HG03135 (cell line): Measurements from ENCODE around the gene LAMA3.
A peak's percentile ranks its signal among the peaks of the same experiment; 100 is the strongest.

ENCODE experiments used
- ATAC-seq: cut with Tn5 transposase; IDR thresholded peaks from one replicate; pipeline ENCODE4 v1.9.1; 2021; ENCODE audit warnings: mild to moderate bottlenecking, moderate library complexity; ENCODE audit not compliant: unreplicated experiment

The LAMA3 gene

DNA sequence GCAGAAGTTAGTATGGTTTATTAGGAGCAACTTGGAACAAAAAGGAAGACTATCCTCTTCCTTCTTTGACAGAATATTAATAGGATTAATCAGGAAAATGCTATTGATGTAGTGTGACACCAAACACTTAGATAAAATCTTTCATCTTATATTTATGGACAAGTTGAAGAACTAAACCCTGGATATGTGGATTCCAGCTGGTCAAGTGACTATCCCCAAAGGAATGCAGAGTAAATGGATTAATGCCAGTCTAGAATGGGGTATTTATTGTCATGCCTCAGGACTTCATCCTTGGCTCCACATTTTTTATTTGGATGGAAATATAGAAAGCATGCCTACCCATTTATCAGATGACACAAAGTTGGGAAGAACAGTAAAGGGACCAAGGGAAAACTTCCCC, 201.3 kb downstream of the LAMA3 start:
- no peak for ATAC-seq

DNA sequence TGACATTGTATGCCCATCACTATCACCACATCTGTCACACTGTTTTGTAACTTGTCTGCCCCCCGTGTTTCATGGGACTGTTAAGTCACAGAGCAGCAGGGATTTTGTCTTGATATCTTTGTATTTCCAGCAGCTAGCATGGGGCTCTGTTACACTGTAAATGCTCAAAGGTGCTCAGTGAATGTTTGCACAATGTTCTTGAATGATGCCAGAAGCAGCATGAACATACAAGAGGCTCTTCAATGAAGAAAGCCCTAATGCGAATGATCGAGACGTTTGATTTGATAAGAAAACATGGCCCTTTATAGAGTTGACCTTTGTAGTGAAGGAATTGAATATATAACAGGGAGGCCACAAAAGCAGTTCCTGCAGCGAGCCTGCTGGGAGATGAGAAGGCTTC, 204.4 kb downstream of the LAMA3 start:
- no peak for ATAC-seq

DNA sequence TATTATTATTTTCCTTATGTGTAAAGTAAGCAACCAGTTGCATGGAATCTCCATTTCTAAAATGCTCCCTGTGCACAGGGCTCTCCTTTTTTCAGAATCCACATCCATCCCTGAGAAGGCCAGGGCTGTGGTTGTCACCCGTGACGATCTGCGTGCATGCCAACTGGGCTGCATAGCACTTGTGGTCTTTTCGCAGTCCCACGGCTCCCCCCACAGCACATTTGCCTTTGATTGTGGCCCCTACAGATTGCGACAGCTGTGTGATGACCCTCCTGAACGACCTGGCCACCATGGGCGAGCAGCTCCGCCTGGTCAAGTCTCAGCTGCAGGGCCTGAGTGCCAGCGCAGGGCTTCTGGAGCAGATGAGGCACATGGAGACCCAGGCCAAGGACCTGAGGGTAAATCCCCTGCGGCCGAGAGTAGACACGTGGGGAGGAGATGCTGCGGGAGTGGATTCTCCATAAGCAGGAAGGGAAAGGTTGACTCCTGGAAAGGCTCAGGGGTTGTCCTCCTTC, 205.5 kb downstream of the LAMA3 start:
- ATAC-seq: no peak

DNA sequence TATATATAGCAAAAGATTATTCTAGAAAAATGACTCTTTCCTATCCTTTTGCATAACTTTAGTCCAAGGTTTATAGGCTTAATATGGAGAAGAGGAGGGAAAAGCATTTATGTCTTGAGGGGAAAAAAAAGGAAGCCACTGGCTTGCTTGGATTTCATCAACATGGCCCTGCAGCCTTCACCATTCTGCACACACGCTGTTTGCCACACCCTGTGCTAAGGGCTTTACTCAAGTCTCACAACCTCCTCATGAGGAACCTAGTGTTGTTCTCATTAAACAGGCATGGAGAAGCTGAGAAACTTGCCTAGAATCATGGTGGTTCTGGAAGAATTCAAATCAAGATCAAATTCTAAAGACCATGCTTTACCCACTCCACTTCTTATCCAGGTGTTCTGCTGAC, 208.0 kb downstream of the LAMA3 start:
- no peak for ATAC-seq

DNA sequence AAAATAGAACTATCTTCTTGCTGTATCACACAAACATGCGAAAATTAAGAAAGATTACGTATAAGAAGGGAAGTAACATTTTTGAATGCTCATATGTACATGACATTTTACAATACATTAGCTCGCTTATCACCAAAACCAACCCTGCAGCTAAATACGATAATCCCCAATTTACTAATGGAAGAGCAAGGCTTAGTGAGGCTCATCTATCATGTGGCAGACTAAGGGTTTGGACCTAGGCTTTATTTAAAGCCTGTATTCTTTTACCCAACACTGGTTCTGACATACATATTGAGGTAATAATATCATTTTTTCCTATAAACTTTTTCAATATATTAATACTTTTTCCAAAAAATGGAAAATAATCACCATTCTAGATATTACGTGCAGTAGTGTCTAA, 208.5 kb downstream of the LAMA3 start:
- ATAC-seq: no peak

DNA sequence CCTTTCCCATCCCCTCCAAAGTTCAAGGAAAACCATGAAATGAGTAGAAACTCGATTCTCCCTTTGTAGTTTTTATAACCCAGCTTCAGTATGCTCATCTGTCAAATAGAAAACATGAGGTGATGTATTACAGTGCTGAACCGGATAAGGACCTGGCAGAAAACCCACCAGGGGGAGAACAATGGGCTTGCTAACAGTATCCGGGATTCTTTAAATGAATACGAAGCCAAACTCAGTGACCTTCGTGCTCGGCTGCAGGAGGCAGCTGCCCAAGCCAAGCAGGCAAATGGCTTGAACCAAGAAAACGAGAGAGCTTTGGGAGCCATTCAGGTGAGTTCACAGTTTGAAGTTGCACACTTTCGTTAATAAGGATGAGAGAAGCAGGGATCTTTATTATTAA, 211.7 kb downstream of the LAMA3 start:
- no peak for ATAC-seq

DNA sequence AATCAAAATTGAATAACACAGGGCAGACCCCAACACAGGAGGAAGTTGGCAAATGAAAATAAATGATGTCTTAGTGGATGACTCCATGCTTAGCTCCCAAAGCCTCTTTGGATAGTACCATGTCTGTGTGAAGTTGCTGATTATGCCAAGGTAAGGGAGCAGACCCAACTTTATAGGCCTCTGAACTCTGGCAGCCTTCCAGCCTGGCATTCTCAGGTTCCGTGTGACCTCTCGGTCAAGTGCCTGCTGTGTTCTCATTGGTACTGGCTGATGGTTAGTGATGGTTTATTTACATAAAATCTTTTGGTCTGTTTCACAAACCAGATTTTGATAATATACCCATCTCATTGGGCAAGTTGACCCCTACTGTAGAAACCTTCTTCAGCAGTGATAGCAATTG, 213.1 kb downstream of the LAMA3 start:
- ATAC-seq: no peak

DNA sequence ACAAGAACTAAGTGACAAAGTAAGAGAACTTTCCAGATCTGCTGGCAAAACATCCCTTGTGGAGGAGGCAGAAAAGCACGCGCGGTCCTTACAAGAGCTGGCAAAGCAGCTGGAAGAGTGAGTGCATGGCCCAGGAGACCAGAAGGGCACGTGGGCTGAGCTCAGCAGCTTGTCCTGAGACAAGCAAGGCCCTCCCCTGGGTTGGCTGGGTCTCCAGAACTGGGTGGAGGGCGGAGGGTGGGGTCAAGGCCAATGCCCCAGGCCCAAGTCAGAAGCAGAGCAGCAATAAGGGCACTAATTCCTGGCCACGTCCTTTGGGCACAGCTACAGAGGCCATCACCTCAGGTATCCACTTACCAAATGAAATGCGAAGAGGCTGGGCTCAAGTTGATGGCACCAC, 214.7 kb downstream of the LAMA3 start:
- no peak for ATAC-seq

DNA sequence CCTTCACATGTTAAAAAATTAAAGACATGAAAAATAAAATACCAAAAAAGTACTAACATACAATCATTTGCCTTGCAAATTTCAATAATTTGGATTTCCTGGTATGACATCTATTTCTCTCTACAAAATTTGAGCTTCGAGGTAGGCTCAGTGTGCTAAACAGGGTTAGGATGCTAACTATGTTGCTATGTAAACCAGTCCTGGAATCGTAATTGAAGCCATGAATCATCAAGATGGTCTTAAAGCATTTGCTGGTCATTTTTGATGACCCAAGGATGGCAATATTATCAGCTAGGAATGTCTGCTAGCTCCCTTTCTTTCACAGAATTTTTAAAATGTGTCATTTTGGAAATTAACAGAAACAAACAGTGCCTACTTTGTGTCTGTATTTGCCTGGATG, 217.4 kb downstream of the LAMA3 start:
- ATAC-seq: no peak

DNA sequence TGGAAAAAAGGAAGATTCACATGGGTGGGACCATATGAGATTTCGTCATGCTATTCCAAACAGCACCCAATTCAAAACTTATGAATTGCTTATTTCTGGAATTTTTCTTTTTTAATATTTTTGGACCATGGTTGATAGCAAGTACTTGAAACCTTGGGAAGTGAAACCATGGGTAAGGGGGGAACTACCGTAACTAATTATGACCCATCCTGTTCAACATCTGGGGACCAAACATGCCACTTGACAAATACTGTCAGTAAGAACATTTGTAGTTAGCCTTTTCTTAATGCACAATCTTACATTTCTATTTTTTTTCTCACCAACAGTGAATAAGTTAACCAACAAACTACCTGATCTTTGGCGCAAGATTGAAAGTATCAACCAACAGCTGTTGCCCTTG, 219.6 kb downstream of the LAMA3 start:
- no peak for ATAC-seq

DNA sequence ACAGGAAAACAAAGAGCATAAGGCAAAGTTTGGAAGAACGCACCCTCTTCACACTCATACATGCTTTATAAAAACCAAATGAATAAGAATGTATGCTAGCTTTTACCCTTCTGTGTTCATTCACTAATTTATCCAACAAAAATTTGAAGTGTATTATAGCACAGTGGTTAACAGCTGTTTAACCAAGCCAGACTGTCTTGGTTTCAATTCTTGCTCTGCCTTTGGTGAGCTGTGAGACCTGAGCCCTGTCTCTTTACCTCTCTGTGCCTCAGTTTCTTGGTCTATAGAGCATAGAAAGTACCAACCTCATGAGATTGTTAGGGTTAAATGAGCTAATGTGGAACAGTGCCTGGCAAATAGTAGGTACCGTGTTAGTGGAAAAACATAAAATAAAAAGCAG, 220.8 kb downstream of the LAMA3 start:
- no peak for ATAC-seq

DNA sequence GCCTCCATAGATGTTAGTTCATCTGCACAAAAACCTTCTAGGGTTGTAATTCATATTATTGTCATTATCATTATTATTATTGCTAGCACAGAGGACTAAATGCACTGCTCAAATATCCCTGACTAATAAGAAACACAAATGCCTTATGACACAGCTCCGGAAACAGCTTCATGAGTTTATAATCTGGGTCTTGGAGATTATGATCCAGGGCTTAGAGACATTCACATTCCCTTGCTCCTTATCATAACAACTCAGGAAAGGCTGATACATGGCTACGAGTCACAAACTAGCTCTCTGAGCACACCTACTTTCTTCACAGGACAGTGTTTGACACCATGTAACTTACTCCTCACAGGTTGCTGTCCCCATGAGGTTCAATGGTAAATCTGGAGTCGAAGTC, 223.1 kb downstream of the LAMA3 start:
- ATAC-seq: no peak

DNA sequence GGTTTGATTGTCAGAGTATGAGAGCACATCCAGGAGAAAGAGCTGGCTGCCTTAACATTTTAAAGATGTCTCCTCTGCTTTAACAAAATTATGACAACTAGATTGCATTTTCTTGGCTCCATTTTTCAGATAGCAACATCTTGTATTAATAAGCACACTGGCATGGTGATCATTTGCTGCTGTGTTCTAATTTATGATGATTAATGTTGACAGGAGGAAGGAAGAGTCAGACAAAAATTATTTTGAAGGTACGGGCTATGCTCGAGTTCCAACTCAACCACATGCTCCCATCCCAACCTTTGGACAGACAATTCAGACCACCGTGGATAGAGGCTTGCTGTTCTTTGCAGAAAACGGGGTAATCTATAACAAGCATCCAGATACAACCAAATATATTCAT, 227.1 kb downstream of the LAMA3 start:
- no peak for ATAC-seq

DNA sequence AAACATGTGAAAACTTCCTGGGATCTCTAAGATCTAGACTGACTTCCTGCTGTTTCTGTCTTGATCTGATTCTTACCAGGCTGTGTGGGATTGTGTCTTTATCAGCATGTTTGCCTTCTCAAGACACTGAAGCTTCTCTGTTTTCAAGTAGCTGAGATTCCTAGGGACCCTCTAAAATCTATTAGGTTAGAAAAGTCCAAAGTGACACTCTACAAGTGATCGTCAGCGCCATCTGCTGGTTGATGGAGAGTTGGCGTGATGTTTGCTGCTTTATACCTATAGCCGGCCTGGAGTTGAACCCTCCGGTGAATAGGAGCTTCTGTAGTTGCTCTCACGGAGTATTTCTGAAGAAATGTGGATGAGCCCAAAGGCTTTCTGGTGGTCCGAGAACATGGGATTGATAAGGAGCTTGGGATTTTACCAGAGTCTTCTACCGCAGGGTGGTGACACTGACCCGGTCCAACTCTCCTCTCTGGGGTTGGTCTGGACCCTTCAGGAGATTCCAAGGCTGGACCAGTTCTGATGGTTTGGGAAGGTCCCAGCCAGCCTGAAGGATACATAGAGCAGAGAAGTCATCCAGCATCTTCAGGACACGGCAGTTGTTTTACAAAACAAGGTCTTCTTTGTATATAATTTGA, 229.3 kb downstream of the LAMA3 start:
- peak; percentile 57 for ATAC-seq

DNA sequence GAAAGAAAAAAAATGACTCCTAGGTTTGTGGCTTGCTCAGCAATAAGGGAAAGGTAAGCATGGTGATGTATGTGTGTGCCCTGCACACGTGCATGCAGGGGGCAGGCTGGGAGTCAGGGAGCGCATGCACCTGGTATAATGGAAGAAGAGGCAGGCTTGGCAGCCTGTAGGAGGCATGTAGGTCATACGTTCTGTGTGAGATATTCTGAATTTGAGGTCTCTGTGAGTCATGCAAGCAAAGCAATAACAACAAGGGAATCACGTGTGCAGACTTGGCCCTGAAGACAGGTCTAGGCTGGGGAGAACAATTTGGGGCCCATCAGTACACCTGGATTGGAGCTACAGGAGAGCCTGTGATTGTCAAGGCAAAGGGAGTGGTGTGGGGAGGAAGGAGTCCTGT, 230.8 kb downstream of the LAMA3 start:
- ATAC-seq: no peak

DNA sequence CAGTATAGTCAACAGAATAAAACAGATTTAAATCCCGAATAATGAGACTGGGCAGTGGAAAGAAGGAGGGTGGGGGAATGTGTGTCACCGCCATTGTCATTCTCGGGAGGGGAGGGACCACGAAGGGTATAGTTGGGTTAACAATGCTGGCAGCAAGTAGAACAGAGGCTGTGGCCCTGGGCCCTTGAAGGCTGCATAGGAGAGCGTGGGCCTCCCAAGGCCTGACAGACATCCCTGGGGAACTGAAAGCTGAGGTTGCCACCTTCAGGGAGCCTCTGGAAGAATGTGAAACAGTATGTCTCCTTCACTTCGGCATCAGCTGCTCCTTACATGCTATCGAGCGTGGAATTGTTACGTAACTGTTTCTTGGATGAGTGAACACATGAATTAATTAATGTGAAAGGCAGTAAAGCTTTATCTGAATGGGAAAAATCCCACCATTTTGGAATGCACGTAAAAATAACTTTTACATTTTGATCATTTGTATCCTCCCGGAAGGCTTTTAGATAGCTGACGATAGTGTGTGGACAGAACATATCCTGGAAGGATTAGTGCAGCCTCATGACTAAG, 232.5 kb downstream of the LAMA3 start:
- no peak for ATAC-seq

DNA sequence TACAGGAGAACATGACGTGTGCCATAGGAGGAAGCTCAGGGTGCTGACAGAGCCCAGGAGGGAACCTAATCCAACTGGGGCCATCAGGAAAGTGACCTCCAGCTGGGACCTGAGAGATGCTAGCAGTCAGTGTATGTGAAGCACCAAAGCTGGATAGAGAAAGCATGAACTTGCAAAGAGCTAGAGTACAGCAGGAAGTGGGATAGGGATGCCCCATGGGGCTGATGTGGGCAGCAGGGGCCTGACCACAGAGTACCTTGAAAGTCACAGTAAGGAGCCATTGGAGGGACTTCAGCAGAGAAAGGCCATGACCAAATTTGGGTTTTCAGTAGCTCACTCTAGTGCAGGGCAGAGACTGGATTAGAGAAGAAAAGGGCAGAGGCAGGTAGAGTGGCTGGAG, 233.7 kb downstream of the LAMA3 start:
- no peak for ATAC-seq

DNA sequence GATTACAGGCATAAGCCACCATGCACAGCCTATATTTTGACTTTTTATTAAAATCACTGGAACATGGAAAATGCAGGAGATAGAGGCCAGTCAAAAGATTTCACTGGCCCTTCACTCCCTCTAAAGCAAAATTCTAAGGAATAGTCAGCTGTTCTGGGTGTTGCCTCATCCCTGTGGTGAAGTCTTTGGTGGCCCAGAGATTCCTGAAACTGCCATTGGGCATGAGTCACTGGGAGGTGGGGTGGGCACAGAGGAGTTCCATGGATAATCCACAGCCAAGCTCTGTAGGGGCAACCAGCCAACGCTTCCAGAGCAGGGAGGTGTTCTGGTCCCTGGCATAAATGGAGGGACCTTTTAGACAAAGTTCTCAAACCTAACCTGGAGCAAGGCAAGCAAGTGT, 235.6 kb downstream of the LAMA3 start:
- ATAC-seq: no peak

DNA sequence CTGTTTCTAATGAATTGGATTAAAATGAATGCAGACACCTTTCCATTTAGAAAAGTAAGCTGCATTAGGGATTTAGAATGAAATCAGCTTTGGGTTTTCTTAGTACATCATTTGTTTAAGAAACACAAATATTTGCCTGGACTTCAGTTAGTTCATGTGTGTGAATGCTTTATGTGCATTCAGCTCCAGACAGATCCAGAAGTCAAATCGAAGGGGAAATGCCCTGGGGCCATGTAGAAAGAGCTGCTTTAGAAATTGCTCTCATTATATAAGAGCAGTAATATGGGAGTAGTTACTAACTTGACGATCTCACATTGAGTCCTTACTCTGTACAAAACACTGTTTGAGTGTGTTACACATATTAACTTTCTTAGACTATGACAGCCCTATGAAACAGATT, 237.3 kb downstream of the LAMA3 start:
- no peak for ATAC-seq

DNA sequence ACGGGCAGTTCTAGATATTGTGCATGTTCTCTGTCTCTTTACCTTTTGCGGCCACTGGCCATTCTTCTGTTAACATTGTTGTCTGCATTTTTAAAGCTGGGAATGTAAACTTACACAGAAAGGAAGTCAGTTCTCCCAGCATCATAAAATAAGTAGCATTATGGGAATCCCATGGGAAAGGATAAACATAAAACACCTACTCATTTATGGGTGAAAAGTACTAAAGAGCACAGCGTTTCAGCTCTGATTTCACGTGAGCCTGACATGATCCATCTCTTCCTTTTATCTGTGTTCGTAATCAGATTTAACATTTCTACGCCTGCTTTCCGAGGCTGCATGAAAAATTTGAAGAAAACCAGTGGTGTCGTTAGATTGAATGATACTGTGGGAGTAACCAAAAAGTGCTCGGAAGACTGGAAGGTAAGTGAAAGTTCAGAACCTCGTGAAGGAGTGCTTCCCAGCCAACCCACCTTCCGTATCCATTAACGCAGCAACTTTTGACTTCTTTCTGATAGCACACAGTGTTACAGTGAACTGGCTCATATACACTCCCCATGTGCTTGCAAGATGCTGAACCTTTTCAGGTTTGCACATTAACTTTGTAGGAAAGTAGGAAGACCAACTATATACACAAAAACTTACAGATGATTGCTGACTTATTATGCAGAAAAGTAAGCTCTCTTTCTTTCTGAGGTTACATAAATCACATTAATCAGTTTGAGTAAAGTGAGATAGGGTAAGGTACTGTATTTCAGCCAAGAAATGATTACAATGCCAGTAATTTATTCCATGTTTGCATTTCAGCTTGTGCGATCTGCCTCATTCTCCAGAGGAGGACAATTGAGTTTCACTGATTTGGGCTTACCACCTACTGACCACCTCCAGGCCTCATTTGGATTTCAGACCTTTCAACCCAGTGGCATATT, 238.8 kb downstream of the LAMA3 start:
- no peak for ATAC-seq

DNA sequence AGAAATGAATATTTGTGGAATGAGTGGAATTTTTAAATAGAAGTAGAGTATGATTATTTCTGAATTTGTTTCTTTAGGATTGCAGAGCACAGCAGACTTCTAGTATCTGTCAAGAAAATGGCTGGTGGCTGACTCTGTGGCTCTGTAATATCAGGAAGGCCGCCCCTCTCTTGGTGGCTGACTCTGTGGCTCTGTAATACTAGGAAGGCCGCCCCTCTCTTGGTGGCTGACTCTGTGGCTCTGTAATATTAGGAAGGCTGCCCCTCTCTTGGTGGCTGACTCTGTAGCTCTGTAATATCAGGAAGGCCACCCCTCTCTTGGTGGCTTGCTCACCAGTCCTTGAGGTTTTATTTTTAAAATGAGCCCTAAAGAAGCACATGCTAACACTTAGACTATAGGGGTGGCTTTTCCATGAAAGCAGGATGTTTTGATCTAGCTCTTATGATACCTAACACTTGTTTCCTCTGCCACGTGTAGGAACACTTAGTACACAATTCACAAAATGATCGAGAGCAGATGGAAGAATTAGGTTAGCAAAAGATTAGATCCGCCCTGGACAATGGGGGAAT, 240.2 kb downstream of the LAMA3 start:
- ATAC-seq: no peak

DNA sequence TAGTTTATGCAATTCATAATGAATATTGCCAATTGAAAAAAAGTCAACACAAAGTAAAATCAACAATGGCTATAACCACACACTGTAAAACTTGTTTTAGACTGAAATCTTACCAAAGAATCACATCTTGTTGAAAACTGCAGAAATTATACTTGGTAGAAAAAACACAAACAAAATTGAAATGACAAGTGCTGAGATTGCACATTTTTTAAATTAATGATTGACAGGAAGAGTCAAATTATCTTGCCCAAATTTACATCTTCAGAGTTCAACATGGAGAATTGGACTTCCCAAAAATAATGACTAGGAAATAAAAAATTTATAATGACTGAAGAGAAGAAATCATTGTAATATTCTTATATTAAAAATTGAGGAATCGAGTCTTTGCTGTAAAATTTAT, 240.7 kb downstream of the LAMA3 start:
- ATAC-seq: no peak
